Coronary artery (tissue), 2 donors: Measurements from ENCODE around the gene KRTAP4-11.
"Not testable (repeated sequence)": the region's sequence is repeated elsewhere in the genome, so short reads cannot be mapped to it uniquely, and the experiment has no call there.

Experiments
- DNase-seq: peaks from one replicate; pipeline ENCODE4 v3.0.0-alpha.2; 2017; ENCODE audit warnings: low spot score
- H3K27ac ChIP-seq, 2 donors: fragments of 200-600 bp; sonication (generic); one replicate each; pipeline ENCODE4 v1.5.1; 2016 to 2019
- H3K4me3 ChIP-seq: fragments of 200-600 bp; sonication (generic); 2 replicates; pipeline ENCODE4 v1.5.1; 2016; ENCODE audit warnings: mild to moderate bottlenecking, moderate library complexity
- TF ChIP-seq, protein P1 (sequence below): fragments of 200-600 bp; sonication (generic); IDR thresholded peaks from one replicate; pipeline ENCODE4 v1.5.1; 2019; ENCODE audit warnings: antibody characterized with exemption

Gene KRTAP4-11

DNA sequence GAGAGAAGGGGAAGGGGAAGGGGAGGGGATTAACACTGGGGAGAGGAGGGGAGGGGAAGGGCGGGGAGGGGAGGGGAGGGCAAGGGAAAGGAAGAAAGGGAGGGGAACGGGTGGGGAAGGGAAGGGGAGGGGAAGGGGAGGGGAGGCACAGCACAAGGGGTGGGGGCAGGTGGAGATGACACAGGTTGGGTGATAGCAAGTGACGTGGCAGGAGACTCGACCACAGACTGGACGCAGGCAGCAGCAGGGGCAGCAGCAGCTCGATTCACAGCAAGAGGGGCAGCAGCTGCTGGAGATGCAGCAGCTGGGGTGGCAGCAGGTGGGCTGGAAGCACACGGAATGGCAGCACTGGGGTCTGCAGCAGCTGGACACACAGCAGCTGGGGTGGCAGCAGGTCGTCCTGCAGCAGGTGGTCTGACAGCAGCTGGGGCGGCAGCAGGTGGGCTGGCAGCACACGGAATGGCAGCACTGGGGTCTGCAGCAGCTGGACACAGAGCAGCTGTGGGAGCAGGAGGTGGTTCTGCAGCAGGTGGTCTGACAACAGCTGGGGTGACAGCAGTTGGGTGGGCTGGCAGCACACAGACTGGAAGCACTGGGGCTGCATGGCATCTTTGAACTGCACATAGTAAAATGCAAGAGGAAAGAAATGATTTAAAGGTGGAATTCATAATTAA, 16.4 kb downstream of the KRTAP4-11 start, which contains the start of gene KRTAP4-16:
KRTAP4-16 (minus strand) TSS at position 624 of the 674 bp plus-strand sequence; CDS start at position 624, 0 bp downstream.
- TF ChIP-seq, protein P1, sequence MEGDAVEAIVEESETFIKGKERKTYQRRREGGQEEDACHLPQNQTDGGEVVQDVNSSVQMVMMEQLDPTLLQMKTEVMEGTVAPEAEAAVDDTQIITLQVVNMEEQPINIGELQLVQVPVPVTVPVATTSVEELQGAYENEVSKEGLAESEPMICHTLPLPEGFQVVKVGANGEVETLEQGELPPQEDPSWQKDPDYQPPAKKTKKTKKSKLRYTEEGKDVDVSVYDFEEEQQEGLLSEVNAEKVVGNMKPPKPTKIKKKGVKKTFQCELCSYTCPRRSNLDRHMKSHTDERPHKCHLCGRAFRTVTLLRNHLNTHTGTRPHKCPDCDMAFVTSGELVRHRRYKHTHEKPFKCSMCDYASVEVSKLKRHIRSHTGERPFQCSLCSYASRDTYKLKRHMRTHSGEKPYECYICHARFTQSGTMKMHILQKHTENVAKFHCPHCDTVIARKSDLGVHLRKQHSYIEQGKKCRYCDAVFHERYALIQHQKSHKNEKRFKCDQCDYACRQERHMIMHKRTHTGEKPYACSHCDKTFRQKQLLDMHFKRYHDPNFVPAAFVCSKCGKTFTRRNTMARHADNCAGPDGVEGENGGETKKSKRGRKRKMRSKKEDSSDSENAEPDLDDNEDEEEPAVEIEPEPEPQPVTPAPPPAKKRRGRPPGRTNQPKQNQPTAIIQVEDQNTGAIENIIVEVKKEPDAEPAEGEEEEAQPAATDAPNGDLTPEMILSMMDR, result no peak
- DNase-seq, result no peak

DNA sequence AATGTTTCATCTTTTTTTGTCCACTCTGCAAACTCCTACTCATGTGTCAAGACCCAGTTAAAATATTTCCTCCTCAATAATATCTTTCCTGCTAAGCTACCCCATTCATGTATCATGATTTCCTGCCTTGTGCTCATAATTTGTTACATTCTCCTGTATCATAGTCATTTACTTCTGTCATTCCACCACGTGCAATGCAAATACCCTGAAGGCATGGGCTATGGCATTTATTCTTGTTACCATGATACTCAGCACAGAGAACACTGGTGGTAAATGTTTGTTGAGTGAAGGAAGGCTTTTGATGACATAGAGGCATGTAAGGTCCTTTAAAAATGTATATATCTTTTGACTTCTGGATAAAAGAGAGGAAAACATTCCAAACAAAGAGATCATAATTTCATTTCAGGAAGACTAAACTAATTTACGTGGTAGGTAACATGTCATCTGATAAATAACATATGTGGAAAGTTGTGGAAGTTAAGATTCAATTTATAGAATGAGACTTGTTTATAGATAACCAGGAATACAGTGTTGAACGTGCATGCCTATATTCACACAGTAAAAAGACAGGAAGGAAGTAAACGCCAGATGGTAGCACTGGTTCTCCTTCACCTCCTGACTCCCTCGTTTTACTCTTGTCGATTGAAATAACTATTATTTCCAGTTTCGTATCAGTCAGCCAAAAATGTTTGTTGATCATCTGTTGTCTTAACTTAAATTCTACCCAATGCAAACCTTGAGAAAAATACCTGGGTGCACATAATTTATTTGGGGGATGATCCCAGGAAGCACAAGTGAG, 18.3 kb downstream of the KRTAP4-11 start:
- DNase-seq, H3K27ac ChIP-seq, H3K4me3 ChIP-seq: not testable (repeated sequence)

More for the DNA sequence above, 16.4 kb downstream of the KRTAP4-11 start, which contains the start of gene KRTAP4-16:
- Histone ChIP-seq H3K4me3 (no peak within 1 kb of the TSS), H3K27ac (no peak within 1 kb of the TSS)

DNA sequence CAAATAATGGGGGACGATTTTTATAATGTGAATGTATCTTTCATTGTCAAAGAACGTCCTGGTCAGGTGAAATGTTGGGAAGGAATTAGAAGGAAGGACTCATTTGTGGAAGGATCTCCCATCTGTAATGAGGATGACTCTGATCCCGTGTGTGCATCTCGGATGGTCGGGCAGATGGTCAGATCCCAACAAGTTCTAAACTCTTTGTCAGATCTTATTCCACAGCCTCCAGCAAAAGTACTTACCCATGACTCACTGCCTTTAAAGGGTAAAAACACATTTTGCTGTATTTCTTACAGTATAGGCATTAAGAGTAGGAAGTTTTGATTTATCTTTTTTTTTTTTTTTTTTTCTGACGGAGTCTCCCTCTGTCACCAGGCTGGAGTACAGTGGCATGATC, 19.7 kb downstream of the KRTAP4-11 start:
- no peak for DNase-seq
- no peak overlapping the region for H3K4me3 ChIP-seq
- no peak overlapping the region for H3K27ac ChIP-seq
- TF ChIP-seq, protein P1, result no peak

DNA sequence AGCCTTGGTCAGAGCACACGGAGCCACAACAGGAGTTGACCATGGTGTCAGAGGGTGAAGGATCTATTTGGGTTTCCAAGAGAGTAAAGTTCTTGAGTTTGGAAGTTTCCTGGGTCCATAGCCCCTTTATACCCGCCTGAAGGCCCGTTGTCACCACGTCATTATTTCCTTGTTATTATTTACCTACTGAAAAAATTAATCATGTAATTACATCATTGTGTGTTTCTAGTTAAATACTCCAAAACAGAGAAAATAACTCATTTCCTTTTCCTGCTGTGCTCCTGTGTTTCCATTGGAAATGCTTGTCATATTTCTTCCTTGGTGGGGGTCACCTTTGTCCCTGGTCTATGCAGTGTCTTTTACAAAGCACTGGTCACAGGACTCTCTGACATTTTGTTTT, 20.1 kb downstream of the KRTAP4-11 start, which contains the start of gene KRTAP4-8:
KRTAP4-8 (minus strand) TSS at position 101 of the 400 bp plus-strand sequence; CDS start at position 43, 58 bp downstream.
- H3K4me3 ChIP-seq, result no peak within 1 kb of the TSS
- TF ChIP-seq, protein P1, result no peak
- DNase-seq, result no peak
- H3K27ac ChIP-seq, result no peak within 1 kb of the TSS

DNA sequence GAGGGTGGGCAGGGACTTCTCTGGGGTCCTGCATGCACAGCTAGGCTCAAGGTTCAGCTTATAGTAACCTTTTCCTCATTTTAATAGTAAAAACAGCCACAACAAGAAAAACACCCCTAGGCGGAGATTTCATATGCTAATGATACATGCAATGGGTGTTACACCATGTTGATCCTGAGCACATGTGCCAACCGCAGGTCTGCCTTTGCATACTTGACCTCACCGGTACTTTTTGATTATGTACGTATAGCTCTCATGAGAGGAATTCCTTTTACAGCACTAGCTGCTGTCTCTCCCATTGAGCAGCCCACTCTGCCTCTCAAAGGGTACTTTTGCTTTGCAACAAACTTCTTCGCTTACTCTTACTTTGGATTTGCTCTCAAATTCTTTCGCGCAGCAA, 22.1 kb downstream of the KRTAP4-11 start:
- TF ChIP-seq, protein P1, result no peak
- H3K4me3 ChIP-seq, result no peak overlapping the region
- no peak for DNase-seq

DNA sequence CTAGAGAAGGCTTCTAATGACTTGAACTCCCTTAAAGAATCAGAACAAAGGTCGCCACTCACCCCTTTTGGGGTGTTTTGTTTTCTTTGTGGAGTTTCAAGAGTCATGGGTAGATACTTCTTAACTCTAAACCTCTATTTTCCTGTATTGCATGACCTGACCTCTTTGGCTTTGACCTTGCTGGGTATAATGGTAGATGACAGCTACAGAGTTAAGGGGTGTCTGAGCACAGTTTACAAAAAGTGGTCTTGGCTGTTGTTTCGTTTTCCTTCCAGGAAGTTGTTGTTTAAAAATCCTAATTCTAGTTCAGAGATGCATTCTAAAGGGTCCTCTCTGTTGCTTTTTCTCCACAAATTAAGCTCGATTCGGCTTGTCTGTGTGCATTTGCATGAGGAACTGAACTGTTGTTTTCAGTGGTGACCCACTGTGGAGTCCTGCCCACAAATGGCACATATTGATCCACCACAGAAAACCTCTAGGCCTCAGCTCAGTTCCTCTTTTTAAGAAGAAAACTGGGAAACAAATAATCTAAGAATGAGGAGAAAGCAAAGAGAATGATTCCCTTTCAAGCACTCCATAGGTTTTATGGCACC, 29.3 kb downstream of the KRTAP4-11 start:
- H3K27ac ChIP-seq, H3K4me3 ChIP-seq, DNase-seq: not testable (repeated sequence)

More for the DNA sequence above, 22.1 kb downstream of the KRTAP4-11 start:
- H3K27ac ChIP-seq, result no peak overlapping the region

DNA sequence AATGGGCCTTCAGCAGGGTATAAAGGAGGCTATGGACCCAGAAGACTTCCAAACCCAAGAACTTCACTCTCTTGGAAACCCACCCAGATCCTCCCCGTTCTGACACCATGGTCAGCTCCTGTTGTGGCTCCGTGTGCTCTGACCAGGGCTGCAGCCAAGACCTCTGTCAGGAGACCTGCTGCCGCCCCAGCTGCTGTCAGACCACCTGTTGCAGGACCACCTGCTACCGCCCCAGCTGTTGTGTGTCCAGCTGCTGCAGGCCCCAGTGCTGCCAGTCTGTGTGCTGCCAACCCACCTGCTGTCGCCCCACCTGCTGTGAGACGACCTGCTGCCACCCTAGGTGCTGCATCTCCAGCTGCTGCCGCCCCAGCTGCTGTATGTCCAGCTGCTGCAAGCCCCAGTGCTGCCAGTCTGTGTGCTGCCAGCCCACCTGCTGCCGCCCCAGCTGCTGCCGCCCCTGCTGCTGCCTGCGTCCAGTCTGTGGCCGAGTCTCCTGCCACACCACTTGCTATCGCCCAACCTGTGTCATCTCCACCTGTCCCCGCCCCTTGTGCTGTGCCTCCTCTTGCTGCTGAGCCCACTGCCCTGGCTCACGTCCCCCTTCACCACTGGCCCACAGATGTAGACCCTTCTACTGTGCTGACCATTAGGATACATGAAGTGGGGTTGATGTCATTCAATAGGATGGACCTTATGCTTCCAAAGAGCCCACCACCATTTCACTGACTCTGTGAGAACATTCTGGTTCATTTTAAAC, 33.9 kb downstream of the KRTAP4-11 start, which contains the start of gene KRTAP4-7:
KRTAP4-7 (plus strand) TSS at position 51 of the 757 bp plus-strand sequence; CDS start at position 108, 57 bp downstream.
- not testable (repeated sequence) for DNase-seq, H3K4me3 ChIP-seq, H3K27ac ChIP-seq

DNA sequence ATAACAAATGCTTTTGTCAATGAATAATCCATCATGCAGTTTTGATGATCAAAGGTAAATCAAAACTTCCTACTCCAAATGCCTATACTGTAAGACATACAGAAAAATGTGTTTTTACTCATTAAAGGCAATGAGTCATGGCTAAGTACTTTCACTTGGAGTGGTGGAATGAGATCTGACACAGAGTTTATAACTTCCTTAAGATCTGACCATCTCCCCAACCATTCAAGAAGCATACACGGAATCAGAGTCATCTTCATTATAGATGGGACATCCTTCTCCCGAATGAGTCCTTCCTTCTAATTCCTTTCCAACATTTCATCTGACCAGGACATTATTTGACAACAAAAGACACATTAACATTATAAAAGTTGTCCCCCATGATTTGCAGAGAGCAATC, 34.7 kb downstream of the KRTAP4-11 start:
- H3K27ac ChIP-seq, H3K4me3 ChIP-seq, DNase-seq: not testable (repeated sequence)
